ENCODE results near the gene UPK1A. TPM values are rescaled to one million over a fixed set of nuclear protein-coding genes. Genes with fewer than 3 reads are reported as not detected.

Gene UPK1A
- total RNA-seq, 4 donors from 2014 or later = not detected

DNA sequence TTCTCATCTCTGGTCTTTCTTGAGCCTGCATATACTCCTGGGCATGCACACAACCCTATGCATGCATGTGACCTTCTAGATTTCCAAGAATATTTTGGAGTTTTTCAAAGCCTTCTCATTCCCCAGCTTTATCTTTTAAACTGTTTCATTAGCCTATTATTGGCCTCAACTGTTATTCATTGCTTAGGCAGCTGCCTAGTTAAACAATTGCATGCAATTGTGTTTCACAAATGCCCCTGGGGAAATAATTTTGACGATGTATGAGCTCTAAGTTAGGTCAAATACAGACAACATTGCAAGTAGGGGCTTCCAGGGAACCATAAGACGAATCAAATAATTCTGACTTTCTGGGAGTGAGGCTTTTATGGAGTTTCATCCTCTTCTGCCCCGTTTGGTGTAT, 2.3 kb upstream of the UPK1A start:
- H3K36me3 ChIP-seq = peaks cover 31 to 73% (median 52%) of the 10 kb centered on the region in 4 donors
- no peak for DNase-seq (ENCODE audit: extremely low spot score)

DNA sequence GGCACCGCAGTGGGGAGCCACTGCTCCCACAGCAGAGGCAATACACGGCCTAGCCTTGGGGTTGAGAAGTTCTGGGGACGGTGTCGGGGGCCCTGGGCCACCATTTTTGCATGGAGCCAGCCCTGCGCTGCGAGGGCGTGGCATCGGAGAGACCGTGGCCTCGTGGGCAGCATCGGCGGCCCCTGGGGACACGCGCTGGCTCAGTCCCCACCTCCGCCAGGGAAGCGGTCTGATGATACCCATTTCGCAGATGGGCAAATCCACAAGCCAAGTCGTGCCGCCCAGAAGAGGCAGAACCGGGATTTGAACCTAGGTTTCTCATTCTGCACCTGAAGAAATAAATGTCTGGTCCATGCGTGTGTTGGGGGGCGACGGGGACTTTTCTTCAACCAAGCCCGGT, 1.2 kb upstream of the UPK1A start:
- 100% methylated on average over 4 of the region's 24 CpGs for WGBS
- Histone ChIP-seq H3K4me3 (no peak overlapping the region), H3K4me1 (no peaks in the 10 kb centered on the region), H3K9me3 (no peaks in the 10 kb centered on the region), H3K27ac (replicated peaks in 1 of 4) (no peak overlapping the region), H3K36me3 (peaks cover 20 to 61% (median 43%) of the 10 kb centered on the region in 4 donors), H3K27me3 (no peaks in the 10 kb centered on the region)
- intact Hi-C loops (cut with DNase I) = no loop called here
- TF ChIP-seq POLR2AphosphoS5 (IDR thresholded peaks at IDR 0.05) (no peak), EP300 (IDR thresholded peaks at IDR 0.05) (no peak), POLR2A (IDR thresholded peaks at IDR 0.05; ENCODE audit: low read depth) (no peak)
- TF ChIP-seq, protein P1, sequence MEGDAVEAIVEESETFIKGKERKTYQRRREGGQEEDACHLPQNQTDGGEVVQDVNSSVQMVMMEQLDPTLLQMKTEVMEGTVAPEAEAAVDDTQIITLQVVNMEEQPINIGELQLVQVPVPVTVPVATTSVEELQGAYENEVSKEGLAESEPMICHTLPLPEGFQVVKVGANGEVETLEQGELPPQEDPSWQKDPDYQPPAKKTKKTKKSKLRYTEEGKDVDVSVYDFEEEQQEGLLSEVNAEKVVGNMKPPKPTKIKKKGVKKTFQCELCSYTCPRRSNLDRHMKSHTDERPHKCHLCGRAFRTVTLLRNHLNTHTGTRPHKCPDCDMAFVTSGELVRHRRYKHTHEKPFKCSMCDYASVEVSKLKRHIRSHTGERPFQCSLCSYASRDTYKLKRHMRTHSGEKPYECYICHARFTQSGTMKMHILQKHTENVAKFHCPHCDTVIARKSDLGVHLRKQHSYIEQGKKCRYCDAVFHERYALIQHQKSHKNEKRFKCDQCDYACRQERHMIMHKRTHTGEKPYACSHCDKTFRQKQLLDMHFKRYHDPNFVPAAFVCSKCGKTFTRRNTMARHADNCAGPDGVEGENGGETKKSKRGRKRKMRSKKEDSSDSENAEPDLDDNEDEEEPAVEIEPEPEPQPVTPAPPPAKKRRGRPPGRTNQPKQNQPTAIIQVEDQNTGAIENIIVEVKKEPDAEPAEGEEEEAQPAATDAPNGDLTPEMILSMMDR (IDR thresholded peaks at IDR 0.05) = no peak
- DNase-seq (ENCODE audit: extremely low spot score) = no peak

More for the DNA sequence above, 2.3 kb upstream of the UPK1A start:
- Histone ChIP-seq H3K4me1 (no peaks in the 10 kb centered on the region), H3K4me3 (no peak overlapping the region), H3K27me3 (no peaks in the 10 kb centered on the region), H3K27ac (replicated peaks in 1 of 4) (no peak overlapping the region), H3K9me3 (no peaks in the 10 kb centered on the region)
- intact Hi-C loops (cut with DNase I) = no loop called here
- WGBS = 84% methylated on average over 3 of the region's 3 CpGs
- TF ChIP-seq EP300 (IDR thresholded peaks at IDR 0.05) = no peak
- TF ChIP-seq, protein P1 (IDR thresholded peaks at IDR 0.05) = no peak
- TF ChIP-seq POLR2A (IDR thresholded peaks at IDR 0.05; ENCODE audit: low read depth) = no peak
- no peak for TF ChIP-seq POLR2AphosphoS5 (IDR thresholded peaks at IDR 0.05)

DNA sequence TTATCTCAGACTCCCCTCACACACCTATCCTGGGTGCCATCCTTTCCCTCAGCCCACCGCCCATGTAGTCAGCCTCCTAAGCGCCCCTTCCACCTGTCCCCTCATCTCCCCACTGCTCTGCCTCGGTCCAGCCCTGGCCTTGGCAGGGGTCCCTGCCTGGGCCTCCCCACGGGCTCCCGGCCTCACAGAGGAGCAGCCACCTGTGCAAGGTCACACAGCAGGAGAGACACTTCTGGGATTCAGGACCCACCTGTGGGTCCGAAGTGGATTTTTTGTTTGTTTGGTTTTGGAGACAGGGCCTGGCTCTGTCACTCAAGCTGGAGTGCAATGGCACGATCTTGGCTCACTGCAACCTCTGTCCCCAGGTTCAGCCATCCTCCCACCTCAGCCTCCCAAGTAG, 713 bp upstream of the UPK1A start:
- Histone ChIP-seq H3K36me3 (peaks cover 18 to 57% (median 40%) of the 10 kb centered on the region in 4 donors), H3K4me1 (no peaks in the 10 kb centered on the region), H3K27ac (replicated peaks in 1 of 4) (no peak overlapping the region), H3K9me3 (no peaks in the 10 kb centered on the region), H3K27me3 (no peaks in the 10 kb centered on the region), H3K4me3 (no peak overlapping the region)
- intact Hi-C loops (cut with DNase I) = no loop called here
- TF ChIP-seq EP300 (IDR thresholded peaks at IDR 0.05) (no peak), POLR2A (IDR thresholded peaks at IDR 0.05; ENCODE audit: low read depth) (no peak), POLR2AphosphoS5 (IDR thresholded peaks at IDR 0.05) (no peak)
- TF ChIP-seq, protein P1 (IDR thresholded peaks at IDR 0.05) = no peak
- DNase-seq (ENCODE audit: extremely low spot score) = no peak
- 72% methylated on average over 7 of the region's 7 CpGs for WGBS

DNA sequence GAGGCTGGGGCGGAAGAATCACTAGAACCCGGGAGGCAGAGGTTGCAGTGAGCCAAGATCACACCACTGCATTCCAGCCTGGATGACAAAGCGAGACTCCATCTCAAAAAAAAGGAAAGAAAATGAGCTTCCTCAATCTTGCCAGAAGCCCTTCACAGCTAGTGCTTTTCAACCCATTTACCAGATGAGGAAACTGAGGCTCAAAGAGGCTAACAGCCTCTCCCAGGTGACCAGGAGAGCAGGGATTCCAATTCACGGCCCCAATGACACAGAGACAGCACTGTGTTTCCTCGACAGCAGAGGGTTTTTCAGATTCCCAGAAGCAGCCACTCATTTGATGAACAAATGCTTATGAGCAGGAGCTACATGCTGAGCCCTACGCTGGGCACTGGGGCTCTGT, 3.2 kb downstream of the UPK1A start:
- no peaks in the 10 kb centered on the region for H3K9me3 ChIP-seq
- 83% methylated on average over 6 of the region's 6 CpGs for WGBS
- no peak overlapping the region for H3K27ac ChIP-seq (replicated peaks in 1 of 4)
- H3K36me3 ChIP-seq = peaks cover 0 to 17% (median 9%) of the 10 kb centered on the region in 4 donors
- TF ChIP-seq POLR2A (IDR thresholded peaks at IDR 0.05; ENCODE audit: low read depth) (no peak), EP300 (IDR thresholded peaks at IDR 0.05) (no peak), POLR2AphosphoS5 (IDR thresholded peaks at IDR 0.05) (no peak)
- TF ChIP-seq, protein P1 (IDR thresholded peaks at IDR 0.05) = no peak
- peaks cover 0 to 28% (median 8%) of the 10 kb centered on the region in 4 donors for H3K27me3 ChIP-seq
- intact Hi-C loops (cut with DNase I) = no loop called here
- peaks cover 3 to 10% (median 8%) of the 10 kb centered on the region in 4 donors for H3K4me1 ChIP-seq
- H3K4me3 ChIP-seq = no peak overlapping the region
- no peak for DNase-seq (ENCODE audit: extremely low spot score)

DNA sequence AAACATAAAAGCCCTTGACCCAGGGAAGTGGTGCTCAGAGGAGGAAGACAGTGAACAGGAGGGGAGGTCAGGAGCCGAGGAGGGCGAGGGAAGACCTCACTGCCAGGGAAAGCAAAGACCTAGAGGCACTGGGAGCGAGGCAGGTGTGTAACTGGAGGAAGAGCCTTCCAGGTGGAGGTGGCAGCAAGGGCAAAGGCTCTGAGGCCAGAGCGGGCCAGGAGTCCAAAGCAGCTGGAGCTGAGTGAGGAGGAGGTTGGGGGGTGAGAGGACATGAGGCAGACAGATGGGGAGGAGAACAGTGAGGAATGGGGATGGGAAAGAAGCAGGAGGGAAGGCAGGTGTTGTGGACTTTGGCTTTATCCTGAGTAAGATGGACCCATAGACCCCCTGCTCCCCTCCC, 3.7 kb downstream of the UPK1A start:
- Histone ChIP-seq H3K4me3 (no peak overlapping the region), H3K36me3 (peaks cover 0 to 13% (median 7%) of the 10 kb centered on the region in 4 donors), H3K27ac (replicated peaks in 1 of 4) (no peak overlapping the region), H3K27me3 (peaks cover 0 to 32% (median 8%) of the 10 kb centered on the region in 4 donors), H3K4me1 (peaks cover 3 to 10% (median 8%) of the 10 kb centered on the region in 4 donors), H3K9me3 (no peaks in the 10 kb centered on the region)
- intact Hi-C loops (cut with DNase I) = no loop called here
- 68% methylated on average over 4 of the region's 4 CpGs for WGBS
- TF ChIP-seq POLR2AphosphoS5 (IDR thresholded peaks at IDR 0.05) (no peak), POLR2A (IDR thresholded peaks at IDR 0.05; ENCODE audit: low read depth) (no peak), EP300 (IDR thresholded peaks at IDR 0.05) (no peak)
- TF ChIP-seq, protein P1 (IDR thresholded peaks at IDR 0.05) = no peak
- no peak for DNase-seq (ENCODE audit: extremely low spot score)

All from esophagus muscularis mucosa (tissue), 4 donors.